ENCODE data around the gene CYBC1.

GRCh38 chr17:82464567-82464929 lies 14.0 kb upstream of the CYBC1 start:
- TF ChIP-seq MAX (IDR thresholded peaks at IDR 0.05), result no peak
- TF ChIP-seq ATF3 (IDR thresholded peaks at IDR 0.05), result no peak
- no peak for TF ChIP-seq RAD21 (IDR thresholded peaks at IDR 0.05)
- TF ChIP-seq CTCF (IDR thresholded peaks at IDR 0.05; ENCODE audit: low read depth, low read length, missing input control), result no peak
- no peak for TF ChIP-seq YY1 (IDR thresholded peaks at IDR 0.05)
- TF ChIP-seq TAF1 (conservative IDR thresholded peaks at IDR 0.05), result no peak
- TF ChIP-seq SP1 (IDR thresholded peaks at IDR 0.05), result no peak
- TF ChIP-seq RXRA (IDR thresholded peaks at IDR 0.05), result no peak
- TF ChIP-seq REST (IDR thresholded peaks at IDR 0.05), result no peak

Measured in liver (tissue), 3 donors.